Activated T-helper 1 cell treated with anti-CD3 and anti-CD28 coated beads, Interleukin-2, amount 50 U/mL, for 16 hours (primary cell): ENCODE measurements around the gene DHRS7.

Experiments
- DNase-seq, 2 donors: peaks; one replicate each; pipeline ENCODE4 v3.0.0-alpha.2; 2020; ENCODE audit warnings: low read depth in 1 of 2, low spot score in 1 of 2

The DHRS7 gene

GRCh38 chr14:60188115-60188514 lies 22.9 kb upstream of the DHRS7 start:
- no peak for DNase-seq

GRCh38 chr14:60184905-60185555 lies 19.8 kb upstream of the DHRS7 start:
- DNase-seq: no peak

GRCh38 chr14:60184146-60184904 lies 19.1 kb upstream of the DHRS7 start:
- DNase-seq: no peak

- DNase-seq: no peak
Observed at GRCh38 chr14:60183741-60184140, 18.5 kb upstream of the DHRS7 start.

- no peak for DNase-seq
Observed at GRCh38 chr14:60183138-60183537, 17.9 kb upstream of the DHRS7 start.

- no peak for DNase-seq
Observed at GRCh38 chr14:60179431-60179869, 14.3 kb upstream of the DHRS7 start.

GRCh38 chr14:60178820-60179219 lies 13.6 kb upstream of the DHRS7 start:
- no peak for DNase-seq

- no peak for DNase-seq
Observed at GRCh38 chr14:60178164-60178563, 13.0 kb upstream of the DHRS7 start.

- DNase-seq: no peak
Observed at GRCh38 chr14:60175255-60175902, 10.2 kb upstream of the DHRS7 start.

GRCh38 chr14:60174352-60175254 lies 9.4 kb upstream of the DHRS7 start:
- no peak for DNase-seq

GRCh38 chr14:60171690-60172089 lies 6.5 kb upstream of the DHRS7 start:
- no peak for DNase-seq

GRCh38 chr14:60170948-60171347 lies 5.8 kb upstream of the DHRS7 start:
- DNase-seq: no peak

- DNase-seq: no peak
Observed at GRCh38 chr14:60169722-60170121, 4.5 kb upstream of the DHRS7 start.

- DNase-seq: no peak
Observed at GRCh38 chr14:60166142-60166541, 944 bp upstream of the DHRS7 start.

GRCh38 chr14:60165547-60165876 lies 314 bp upstream of the DHRS7 start:
- DNase-seq: no peak

GRCh38 chr14:60164404-60164711 lies 840 bp downstream of the DHRS7 start:
- DNase-seq: no peak

- DNase-seq: no peak
Observed at GRCh38 chr14:60163693-60164092, 1.5 kb downstream of the DHRS7 start.

GRCh38 chr14:60161196-60162107 lies 3.7 kb downstream of the DHRS7 start:
- DNase-seq: no peak

GRCh38 chr14:60160422-60160821 lies 4.8 kb downstream of the DHRS7 start:
- DNase-seq: no peak

- DNase-seq: no peak
Observed at GRCh38 chr14:60154671-60155070, 10.5 kb downstream of the DHRS7 start.

- DNase-seq: no peak
Observed at GRCh38 chr14:60153991-60154390, 11.2 kb downstream of the DHRS7 start.
